ENCODE measurements around the gene PFKM. TPM values are rescaled to one million over a fixed set of nuclear protein-coding genes. Genes with fewer than 3 reads are reported as not detected.

PFKM gene
- total and polyA plus RNA-seq, 9 of the 15 experiments (the other 6 are each of a cell fraction or from before 2014, with no cell fraction given), result 16.5 to 39.9 (median 31.7) TPM

DNA sequence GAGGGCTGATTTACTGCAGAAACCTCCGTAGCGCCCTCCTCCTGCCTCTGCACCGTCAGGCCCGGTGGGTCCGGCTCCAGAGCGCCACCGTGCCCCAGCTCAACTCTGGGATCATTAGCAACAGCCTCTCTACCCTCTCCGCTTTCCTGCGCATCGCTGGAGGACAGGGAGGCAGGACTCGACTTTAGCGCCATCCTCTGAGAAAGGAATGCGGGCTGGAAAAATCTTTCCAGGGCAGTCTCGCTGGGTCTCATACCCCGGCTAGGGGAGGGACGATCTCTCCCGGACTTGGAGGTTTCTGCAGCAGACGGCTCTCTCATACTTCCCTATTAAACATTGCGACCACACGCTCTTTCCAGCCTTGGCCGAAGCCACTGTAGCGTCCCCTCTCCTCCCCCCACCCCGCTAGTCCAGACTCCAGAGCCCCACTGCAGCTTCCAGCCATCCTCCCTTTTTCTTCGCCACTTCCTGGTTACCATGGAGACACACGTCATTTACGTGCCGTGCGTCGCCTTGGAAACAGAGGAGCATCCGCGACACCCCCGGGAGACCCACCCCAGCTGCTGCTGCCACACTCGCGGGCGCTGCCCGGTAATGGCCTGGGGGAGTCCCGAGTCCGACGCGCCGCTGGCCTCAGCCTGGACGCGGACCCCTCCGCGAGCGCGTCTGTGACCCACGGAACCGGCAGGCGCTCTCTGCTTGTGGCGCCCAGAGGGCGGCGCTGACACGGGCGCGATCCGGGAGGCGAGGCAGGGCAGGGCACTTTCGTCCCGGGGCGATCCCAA is 64.1 kb downstream of the PFKM start, which contains the start of gene CCDC184 (continued):
- 0 out of 2 replicates have a peak, but pooled peaks have one; percentile 4 for TF ChIP-seq SMC3 (conservative IDR thresholded peaks at IDR 0.05; ENCODE audit: insufficient read depth, low read depth, low read length)
- no peak for TF ChIP-seq BRD9 (IDR thresholded peaks at IDR 0.05; ENCODE audit: low read depth, partially characterized antibody)
- TF ChIP-seq TAL1 (IDR thresholded peaks at IDR 0.05), result no peak
- TF ChIP-seq, protein P1, sequence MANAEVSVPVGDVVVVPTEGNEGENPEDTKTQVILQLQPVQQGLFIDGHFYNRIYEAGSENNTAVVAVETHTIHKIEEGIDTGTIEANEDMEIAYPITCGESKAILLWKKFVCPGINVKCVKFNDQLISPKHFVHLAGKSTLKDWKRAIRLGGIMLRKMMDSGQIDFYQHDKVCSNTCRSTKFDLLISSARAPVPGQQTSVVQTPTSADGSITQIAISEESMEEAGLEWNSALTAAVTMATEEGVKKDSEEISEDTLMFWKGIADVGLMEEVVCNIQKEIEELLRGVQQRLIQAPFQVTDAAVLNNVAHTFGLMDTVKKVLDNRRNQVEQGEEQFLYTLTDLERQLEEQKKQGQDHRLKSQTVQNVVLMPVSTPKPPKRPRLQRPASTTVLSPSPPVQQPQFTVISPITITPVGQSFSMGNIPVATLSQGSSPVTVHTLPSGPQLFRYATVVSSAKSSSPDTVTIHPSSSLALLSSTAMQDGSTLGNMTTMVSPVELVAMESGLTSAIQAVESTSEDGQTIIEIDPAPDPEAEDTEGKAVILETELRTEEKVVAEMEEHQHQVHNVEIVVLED (CRISPR knock-in tag; IDR thresholded peaks at IDR 0.05), result peak; percentile 33; the same call in 1 of the 2 replicates
- TF ChIP-seq RAD21 (CRISPR knock-in tag; conservative IDR thresholded peaks at IDR 0.05 in 1 of 2, IDR thresholded peaks at IDR 0.05 in 1 of 2), result peak in 1 of 2 experiments; percentile 43; a peak in 2 of 4 replicates
- TF ChIP-seq HCFC1 (IDR thresholded peaks at IDR 0.05; ENCODE audit: low read depth, low read length), result no peak
- 0 out of 2 replicates have a peak, but pooled peaks have one; percentile 39 for TF ChIP-seq SAFB (IDR thresholded peaks at IDR 0.05; ENCODE audit: borderline replicate concordance, low read depth, low read length)
- TF ChIP-seq CREM (IDR thresholded peaks at IDR 0.05; ENCODE audit: low read depth), result peak; percentile 77
- TF ChIP-seq, protein P2, sequence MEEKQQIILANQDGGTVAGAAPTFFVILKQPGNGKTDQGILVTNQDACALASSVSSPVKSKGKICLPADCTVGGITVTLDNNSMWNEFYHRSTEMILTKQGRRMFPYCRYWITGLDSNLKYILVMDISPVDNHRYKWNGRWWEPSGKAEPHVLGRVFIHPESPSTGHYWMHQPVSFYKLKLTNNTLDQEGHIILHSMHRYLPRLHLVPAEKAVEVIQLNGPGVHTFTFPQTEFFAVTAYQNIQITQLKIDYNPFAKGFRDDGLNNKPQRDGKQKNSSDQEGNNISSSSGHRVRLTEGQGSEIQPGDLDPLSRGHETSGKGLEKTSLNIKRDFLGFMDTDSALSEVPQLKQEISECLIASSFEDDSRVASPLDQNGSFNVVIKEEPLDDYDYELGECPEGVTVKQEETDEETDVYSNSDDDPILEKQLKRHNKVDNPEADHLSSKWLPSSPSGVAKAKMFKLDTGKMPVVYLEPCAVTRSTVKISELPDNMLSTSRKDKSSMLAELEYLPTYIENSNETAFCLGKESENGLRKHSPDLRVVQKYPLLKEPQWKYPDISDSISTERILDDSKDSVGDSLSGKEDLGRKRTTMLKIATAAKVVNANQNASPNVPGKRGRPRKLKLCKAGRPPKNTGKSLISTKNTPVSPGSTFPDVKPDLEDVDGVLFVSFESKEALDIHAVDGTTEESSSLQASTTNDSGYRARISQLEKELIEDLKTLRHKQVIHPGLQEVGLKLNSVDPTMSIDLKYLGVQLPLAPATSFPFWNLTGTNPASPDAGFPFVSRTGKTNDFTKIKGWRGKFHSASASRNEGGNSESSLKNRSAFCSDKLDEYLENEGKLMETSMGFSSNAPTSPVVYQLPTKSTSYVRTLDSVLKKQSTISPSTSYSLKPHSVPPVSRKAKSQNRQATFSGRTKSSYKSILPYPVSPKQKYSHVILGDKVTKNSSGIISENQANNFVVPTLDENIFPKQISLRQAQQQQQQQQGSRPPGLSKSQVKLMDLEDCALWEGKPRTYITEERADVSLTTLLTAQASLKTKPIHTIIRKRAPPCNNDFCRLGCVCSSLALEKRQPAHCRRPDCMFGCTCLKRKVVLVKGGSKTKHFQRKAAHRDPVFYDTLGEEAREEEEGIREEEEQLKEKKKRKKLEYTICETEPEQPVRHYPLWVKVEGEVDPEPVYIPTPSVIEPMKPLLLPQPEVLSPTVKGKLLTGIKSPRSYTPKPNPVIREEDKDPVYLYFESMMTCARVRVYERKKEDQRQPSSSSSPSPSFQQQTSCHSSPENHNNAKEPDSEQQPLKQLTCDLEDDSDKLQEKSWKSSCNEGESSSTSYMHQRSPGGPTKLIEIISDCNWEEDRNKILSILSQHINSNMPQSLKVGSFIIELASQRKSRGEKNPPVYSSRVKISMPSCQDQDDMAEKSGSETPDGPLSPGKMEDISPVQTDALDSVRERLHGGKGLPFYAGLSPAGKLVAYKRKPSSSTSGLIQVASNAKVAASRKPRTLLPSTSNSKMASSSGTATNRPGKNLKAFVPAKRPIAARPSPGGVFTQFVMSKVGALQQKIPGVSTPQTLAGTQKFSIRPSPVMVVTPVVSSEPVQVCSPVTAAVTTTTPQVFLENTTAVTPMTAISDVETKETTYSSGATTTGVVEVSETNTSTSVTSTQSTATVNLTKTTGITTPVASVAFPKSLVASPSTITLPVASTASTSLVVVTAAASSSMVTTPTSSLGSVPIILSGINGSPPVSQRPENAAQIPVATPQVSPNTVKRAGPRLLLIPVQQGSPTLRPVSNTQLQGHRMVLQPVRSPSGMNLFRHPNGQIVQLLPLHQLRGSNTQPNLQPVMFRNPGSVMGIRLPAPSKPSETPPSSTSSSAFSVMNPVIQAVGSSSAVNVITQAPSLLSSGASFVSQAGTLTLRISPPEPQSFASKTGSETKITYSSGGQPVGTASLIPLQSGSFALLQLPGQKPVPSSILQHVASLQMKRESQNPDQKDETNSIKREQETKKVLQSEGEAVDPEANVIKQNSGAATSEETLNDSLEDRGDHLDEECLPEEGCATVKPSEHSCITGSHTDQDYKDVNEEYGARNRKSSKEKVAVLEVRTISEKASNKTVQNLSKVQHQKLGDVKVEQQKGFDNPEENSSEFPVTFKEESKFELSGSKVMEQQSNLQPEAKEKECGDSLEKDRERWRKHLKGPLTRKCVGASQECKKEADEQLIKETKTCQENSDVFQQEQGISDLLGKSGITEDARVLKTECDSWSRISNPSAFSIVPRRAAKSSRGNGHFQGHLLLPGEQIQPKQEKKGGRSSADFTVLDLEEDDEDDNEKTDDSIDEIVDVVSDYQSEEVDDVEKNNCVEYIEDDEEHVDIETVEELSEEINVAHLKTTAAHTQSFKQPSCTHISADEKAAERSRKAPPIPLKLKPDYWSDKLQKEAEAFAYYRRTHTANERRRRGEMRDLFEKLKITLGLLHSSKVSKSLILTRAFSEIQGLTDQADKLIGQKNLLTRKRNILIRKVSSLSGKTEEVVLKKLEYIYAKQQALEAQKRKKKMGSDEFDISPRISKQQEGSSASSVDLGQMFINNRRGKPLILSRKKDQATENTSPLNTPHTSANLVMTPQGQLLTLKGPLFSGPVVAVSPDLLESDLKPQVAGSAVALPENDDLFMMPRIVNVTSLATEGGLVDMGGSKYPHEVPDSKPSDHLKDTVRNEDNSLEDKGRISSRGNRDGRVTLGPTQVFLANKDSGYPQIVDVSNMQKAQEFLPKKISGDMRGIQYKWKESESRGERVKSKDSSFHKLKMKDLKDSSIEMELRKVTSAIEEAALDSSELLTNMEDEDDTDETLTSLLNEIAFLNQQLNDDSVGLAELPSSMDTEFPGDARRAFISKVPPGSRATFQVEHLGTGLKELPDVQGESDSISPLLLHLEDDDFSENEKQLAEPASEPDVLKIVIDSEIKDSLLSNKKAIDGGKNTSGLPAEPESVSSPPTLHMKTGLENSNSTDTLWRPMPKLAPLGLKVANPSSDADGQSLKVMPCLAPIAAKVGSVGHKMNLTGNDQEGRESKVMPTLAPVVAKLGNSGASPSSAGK (IDR thresholded peaks at IDR 0.05), result 0 out of 2 replicates have a peak, but pooled peaks have one; percentile 20
